K562 (cell line): ENCODE data around the gene C20orf173. TPM values are rescaled to one million over a fixed set of nuclear protein-coding genes. Genes with fewer than 3 reads are reported as not detected.

Experiments
- ATAC-seq: fragments of 200-7000 bp; cut with Tn5 transposase; 3 replicates; pipeline ENCODE4 v1.9.1; 2020; ENCODE audit warnings: moderate library complexity
- BruUV-seq: library from RNA; stranded (reverse); fragments of 400-500 nt; replicated peaks from 2 replicates; lab custom pipeline; 2021; lab: Mats Ljungman, UMichigan
- CTCF ChIA-PET: fragments of 300-600 bp; formaldehyde crosslinking; extraction: SDS; loops from one replicate; lab custom pipeline; 2021; ENCODE audit warnings: low intra/inter-chr PET ratio; lab: Yijun Ruan, JAX
- POLR2A ChIA-PET: fragments of 300-600, 350-650 bp; sonication (Branson Sonifier 250); formaldehyde crosslinking; extraction: SDS; loops from one replicate; lab custom pipeline; 2021; ENCODE audit warnings: antibody characterized with exemption, inconsistent platforms; lab: Yijun Ruan, JAX
- DNase-seq, 4 experiments: peaks; one replicate each; pipeline versions ENCODE4 v3.0.0 to v3.0.0-alpha.2; 2011 to 2018; ENCODE audit warnings: low spot score in 3 of 4, mixed read lengths in 3 of 4; ENCODE audit errors: extremely low read depth in 1 of 4
- FAIRE-seq: peaks from 2 replicates; lab custom pipeline; 2011; peaks lifted over from hg19 to GRCh38; lab: Jason Lieb, UNC
- H2AFZ ChIP-seq: 2 replicates; pipeline ENCODE4 v1.6.0; 2011; ENCODE audit warnings: low read depth, low read length, control low read depth, inconsistent platforms
- H3K27ac ChIP-seq: fragments of 200-600 bp; 3 replicates; pipeline ENCODE4 v1.8.0; 2011; ENCODE audit warnings: low read depth, mild to moderate bottlenecking, control low read depth, inconsistent platforms, low read length, moderate library complexity, mixed read lengths; ENCODE audit errors: extremely low read depth
- H3K27me3 ChIP-seq, 2 experiments: fragments of 300-600 bp in 1 of 2; 2 replicates in 1 of 2; 3 replicates in 1 of 2; pipeline versions ENCODE4 v1.6.0 to v1.8.0; 2011; ENCODE audit warnings: inconsistent platforms in 2 of 2, low read length in 2 of 2, mild to moderate bottlenecking in 1 of 2, mixed read lengths in 1 of 2, moderate library complexity in 1 of 2; ENCODE audit not compliant: control insufficient read depth in 2 of 2, insufficient read depth in 2 of 2
- H3K36me3 ChIP-seq: fragments of 300-600 bp; 3 replicates; pipeline ENCODE4 v1.8.0; 2011; ENCODE audit warnings: mild to moderate bottlenecking, low read length, inconsistent platforms; ENCODE audit not compliant: control insufficient read depth, insufficient read depth
- H3K4me1 ChIP-seq, 2 experiments: fragments of 200-600 bp in 1 of 2; replicated peaks in 1 of 2; 2 replicates in 1 of 2; 3 replicates in 1 of 2; pipeline versions ENCODE4 v1.5.1 to v1.8.0; 2011; ENCODE audit warnings: inconsistent platforms in 2 of 2, low read length in 2 of 2, mild to moderate bottlenecking in 1 of 2, mixed read lengths in 1 of 2, moderate library complexity in 1 of 2; ENCODE audit not compliant: control insufficient read depth in 2 of 2, insufficient read depth in 2 of 2
- H3K4me2 ChIP-seq: 2 replicates; pipeline ENCODE4 v1.6.1; 2011; ENCODE audit warnings: low read length, control low read depth, inconsistent platforms, mixed read lengths; ENCODE audit not compliant: insufficient read depth
- H3K4me3 ChIP-seq: fragments of 200-600 bp; sonication (generic), shearing (Covaris generic); 2 replicates; pipeline ENCODE4 v1.5.1; 2016; ENCODE audit warnings: control low read depth, inconsistent platforms
- H3K79me2 ChIP-seq: fragments of 200-600 bp; 3 replicates; pipeline ENCODE4 v1.8.0; 2011; ENCODE audit warnings: low read length, inconsistent platforms; ENCODE audit not compliant: control insufficient read depth, insufficient read depth
- H3K9ac ChIP-seq, 2 experiments: 2 replicates each; pipeline versions ENCODE4 v1.6.0 to v1.6.1; 2011; ENCODE audit warnings: low read depth in 2 of 2, low read length in 2 of 2, control low read depth in 1 of 2, inconsistent platforms in 1 of 2, mild to moderate bottlenecking in 1 of 2, mixed read lengths in 1 of 2; ENCODE audit not compliant: insufficient read depth in 1 of 2
- H3K9me1 ChIP-seq: one replicate; pipeline ENCODE4 v1.6.0; 2011; ENCODE audit warnings: inconsistent platforms, mild to moderate bottlenecking, low read length, moderate library complexity; ENCODE audit not compliant: control insufficient read depth, insufficient read depth
- H3K9me3 ChIP-seq: replicated peaks from 2 replicates; pipeline ENCODE4 v1.5.1; 2011; ENCODE audit warnings: low read depth, low read length, inconsistent platforms; ENCODE audit not compliant: control insufficient read depth, insufficient read depth
- H4K20me1 ChIP-seq: replicated peaks from 2 replicates; pipeline ENCODE4 v1.6.1; 2011; ENCODE audit warnings: low read length, inconsistent platforms, mixed read lengths; ENCODE audit not compliant: control insufficient read depth, insufficient read depth
- CEBPG ChIP-seq, 3 experiments: fragments of 200-800 bp in 1 of 3; sonication (Bioruptor generic) in 1 of 3; sonication (generic) in 1 of 3; formaldehyde crosslinking in 1 of 3; IDR thresholded peaks in 2 of 3; conservative IDR thresholded peaks in 1 of 3; 2 replicates each; pipeline versions ENCODE4 v1.6.1 to v1.8.0; 2016 to 2022; ENCODE audit warnings: missing compliant biosample characterization in 2 of 3, missing genetic modification characterization in 2 of 3, mild to moderate bottlenecking in 1 of 3, missing genetic modification reagents in 1 of 3
- EP400 ChIP-seq: fragments of 450-650 bp; IDR thresholded peaks from 2 replicates; pipeline ENCODE4 v1.6.1; 2017; ENCODE audit warnings: antibody characterized with exemption, mild to moderate bottlenecking, moderate library complexity
- HNRNPL ChIP-seq: fragments of 200-400 bp; formaldehyde crosslinking; IDR thresholded peaks from 2 replicates; pipeline ENCODE4 v1.6.1; 2017; ENCODE audit warnings: low read depth, mild to moderate bottlenecking, low read length
- MEIS2 ChIP-seq: fragments of 450-650 bp; IDR thresholded peaks from 2 replicates; pipeline ENCODE4 v1.6.1; 2014; ENCODE audit warnings: mild to moderate bottlenecking; ENCODE audit not compliant: partially characterized antibody
- SAFB ChIP-seq: fragments of 200-400 bp; formaldehyde crosslinking; IDR thresholded peaks from 2 replicates; pipeline ENCODE4 v1.6.1; 2017; ENCODE audit warnings: low read depth, low read length, borderline replicate concordance
- ZKSCAN8 ChIP-seq: fragments of 200-800 bp; sonication (Bioruptor generic); IDR thresholded peaks from 2 replicates; pipeline ENCODE4 v1.6.1; 2016; ENCODE audit warnings: missing genetic modification characterization, missing compliant biosample characterization
- WGBS: fragments of 100-300 bp; shearing (Covaris generic); methylation state at CpG from one replicate; pipeline ENCODE4 v1.1.6; 2016; ENCODE audit warnings: low coverage, mixed read lengths; ENCODE audit not compliant: insufficient coverage; ENCODE audit errors: missing lambda C conversion rate; 5-methylcytosine and 5-hydroxymethylcytosine counted together
- in situ Hi-C: fragments of 300-500 bp; cut with MboI; formaldehyde crosslinking; loops from 4 replicates; pipeline ENCODE4 v1.15.0; 2018; ENCODE audit warnings: inconsistent platforms, mixed read lengths
- intact Hi-C: fragments of 100-400 bp; cut with micrococcal nuclease; formaldehyde crosslinking; loops from 2 replicates; pipeline ENCODE4 v1.14.2; 2022
- polyA plus RNA-seq, 8 experiments: library from polyadenylated mRNA; depleted of rRNA in 4 of 8; stranded (reverse) in 5 of 8; unstranded in 3 of 8; fragments of >200 nt; fragmentation: Nextera tagmentation in 2 of 8; fragmentation: Illumina TruSeq in 1 of 8; extraction: Ambion mirVana in 2 of 8; extraction: Trizol in 1 of 8; gene quantifications; 2 replicates each; pipeline versions ENCODE4 v1.2.1 to v1.2.3, GENCODE V29; 2011 to 2014; ENCODE audit warnings: inconsistent platforms in 1 of 8, missing spikeins in 1 of 8
- total RNA-seq, 7 experiments: library from RNA; depleted of rRNA in 6 of 7; stranded (reverse); fragments of >200 nt in 6 of 7; fragmentation: Illumina TruSeq in 2 of 7; extraction: Trizol in 2 of 7; gene quantifications; 2 replicates each; pipeline versions ENCODE4 v1.2.1 to v1.2.3, GENCODE V29; 2011 to 2021; ENCODE audit warnings: low replicate concordance in 1 of 7

The C20orf173 gene
- total and polyA plus RNA-seq, 9 of the 15 experiments (the other 6 are each of a cell fraction or from before 2014, with no cell fraction given) = not detected

DNA sequence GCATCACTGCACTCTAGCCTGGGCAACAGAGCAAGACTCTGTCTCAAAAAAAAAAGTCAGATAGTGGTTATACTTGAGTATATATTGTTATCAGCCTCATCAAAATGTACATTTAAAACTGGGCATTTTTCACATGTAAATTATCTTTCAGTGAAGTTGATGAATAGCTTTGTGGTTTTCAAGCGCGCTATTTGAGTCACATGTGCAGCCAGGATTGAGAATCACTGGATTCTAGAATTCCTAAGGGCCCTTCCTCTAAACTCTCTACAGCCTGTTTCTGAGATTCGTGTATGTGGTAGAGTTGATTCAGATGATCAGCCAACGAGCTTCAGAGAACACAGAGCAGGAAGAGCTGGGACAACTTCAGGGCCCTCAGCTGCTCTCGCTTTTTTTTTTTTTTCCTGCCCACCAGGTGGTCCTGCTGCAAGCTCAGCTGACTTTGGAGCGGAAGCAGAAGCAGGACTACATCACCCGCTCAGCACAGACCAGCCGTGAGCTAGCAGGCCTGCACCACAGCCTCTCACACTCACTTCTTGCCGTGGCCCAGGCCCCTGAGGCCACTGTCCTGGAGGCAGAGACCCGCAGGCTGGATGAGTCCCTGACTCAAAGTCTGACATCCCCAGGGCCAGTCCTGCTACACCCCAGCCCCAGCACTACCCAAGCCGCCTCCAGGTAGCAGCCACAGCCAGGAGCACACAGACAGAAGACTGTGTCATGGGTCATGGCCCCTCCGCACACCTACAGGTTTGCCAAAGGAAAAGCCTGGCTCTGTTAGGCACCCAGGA, 18.3 kb downstream of the C20orf173 start:
- Histone ChIP-seq H3K4me2 (no peak overlapping the region), H3K9me1 (no peaks in the 10 kb centered on the region), H3K27me3 (no peaks in the 10 kb centered on the region), H3K27ac (no peak overlapping the region), H3K9me3 (no peaks in the 10 kb centered on the region), H3K4me3 (no peak overlapping the region), H4K20me1 (peaks cover 3% of the 10 kb centered on the region; the same call in 1 of the 2 replicates), H3K9ac (peak overlapping the region in 1 of 2 experiments; percentile 1; a peak in 1 of 4 replicates), H2AFZ (no peak overlapping the region), H3K36me3 (peaks cover 59% of the 10 kb centered on the region; the same call in 2 of the 3 replicates), H3K79me2 (no peaks in the 10 kb centered on the region), H3K4me1 (peaks cover 7 to 18% of the 10 kb centered on the region in 2 experiments; a peak in 4 of 5 replicates)
- DNase-seq (no peak), ATAC-seq (no peak), FAIRE-seq (no peak)
- intact Hi-C loops (loop anchor here (5.0 kb wide), 1 partner anchor 91 kb away; no protein-coding TSS in a partner anchor), in situ Hi-C loops (no loop called here)
- ChIA-PET POLR2A (interaction anchor here (0.8 to 1.6 kb wide), 3 partner anchors 8 to 18 kb away, joined by 3 read pairs; no protein-coding TSS in a partner anchor), CTCF (interaction anchor here (0.7 to 1.7 kb wide), 3 partner anchors 30 to 481 kb away, joined by 3 to 7 read pairs (median 6); no protein-coding TSS in a partner anchor)
- no peak for TF ChIP-seq CEBPG (CRISPR knock-in tag; IDR thresholded peaks at IDR 0.05)
- 0 out of 4 replicates have a peak, but pooled peaks of 1 of the 2 experiments have one; percentile 19 for TF ChIP-seq CEBPG (tag; conservative IDR thresholded peaks at IDR 0.05 in 1 of 2, IDR thresholded peaks at IDR 0.05 in 1 of 2)
- TF ChIP-seq MEIS2 = peak; percentile 73
- TF ChIP-seq ZKSCAN8 = no peak
- no peak for TF ChIP-seq SAFB
- TF ChIP-seq EP400 = no peak
- TF ChIP-seq HNRNPL = no peak
- 74% methylated on average over 12 of the region's 12 CpGs for WGBS
- BruUV-seq = TSS peak; percentile 45
